ENCODE measurements around the gene PM20D1. TPM values are rescaled to one million over a fixed set of nuclear protein-coding genes. Genes with fewer than 3 reads are reported as not detected.

Gene PM20D1
- total RNA-seq, 6 experiments from 2014 or later: not detected

- Mint-ChIP-seq H3K27ac (no peak overlapping the region), H3K27me3 (ENCODE audit: insufficient read depth) (peaks cover 42% of the 10 kb centered on the region), H3K4me1 (ENCODE audit: low read depth) (peaks cover 8% of the 10 kb centered on the region; the same call in 1 of the 2 replicates), H3K36me3 (ENCODE audit: low read depth) (no peaks in the 10 kb centered on the region), H3K4me3 (no peak overlapping the region), H3K9me3 (no peaks in the 10 kb centered on the region)
- TF ChIP-seq CTCF (IDR thresholded peaks at IDR 0.05): no peak
- DNase-seq: no peak
These were observed 6.7 kb downstream of the PM20D1 start for GRCh38 chr1:205843036-205843859.

GRCh38 chr1:205842229-205842628, 7.7 kb downstream of the PM20D1 start:
- Mint-ChIP-seq H3K27me3 (ENCODE audit: insufficient read depth) (peaks cover 45% of the 10 kb centered on the region), H3K4me3 (no peak overlapping the region), H3K4me1 (ENCODE audit: low read depth) (peaks cover 18% of the 10 kb centered on the region; the same call in 1 of the 2 replicates), H3K9me3 (no peaks in the 10 kb centered on the region), H3K36me3 (ENCODE audit: low read depth) (no peaks in the 10 kb centered on the region), H3K27ac (no peak overlapping the region)
- DNase-seq: no peak
- TF ChIP-seq CTCF (IDR thresholded peaks at IDR 0.05): no peak

GRCh38 chr1:205840146-205840923, 9.6 kb downstream of the PM20D1 start:
- TF ChIP-seq CTCF (IDR thresholded peaks at IDR 0.05): no peak
- Mint-ChIP-seq H3K9me3 (no peaks in the 10 kb centered on the region), H3K4me1 (ENCODE audit: low read depth) (peaks cover 19% of the 10 kb centered on the region; the same call in 1 of the 2 replicates), H3K36me3 (ENCODE audit: low read depth) (no peaks in the 10 kb centered on the region), H3K27ac (no peak overlapping the region), H3K27me3 (ENCODE audit: insufficient read depth) (peaks cover 41% of the 10 kb centered on the region), H3K4me3 (no peak overlapping the region)
- DNase-seq: no peak

- Mint-ChIP-seq H3K9me3 (no peaks in the 10 kb centered on the region), H3K36me3 (ENCODE audit: low read depth) (no peaks in the 10 kb centered on the region), H3K27me3 (ENCODE audit: insufficient read depth) (peaks cover 31% of the 10 kb centered on the region), H3K4me3 (no peak overlapping the region), H3K27ac (no peak overlapping the region), H3K4me1 (ENCODE audit: low read depth) (peaks cover 19% of the 10 kb centered on the region; the same call in 1 of the 2 replicates)
- no peak for DNase-seq
- TF ChIP-seq CTCF (IDR thresholded peaks at IDR 0.05): no peak
These were observed 12.5 kb downstream of the PM20D1 start for GRCh38 chr1:205837382-205837970.

- peak; percentile 5 for DNase-seq
- no peak overlapping the region for H3K27ac Mint-ChIP-seq
- H3K4me1 Mint-ChIP-seq (ENCODE audit: low read depth): peaks cover 19% of the 10 kb centered on the region; the same call in 1 of the 2 replicates
- H3K4me3 Mint-ChIP-seq: no peak overlapping the region
- no peak for TF ChIP-seq CTCF (IDR thresholded peaks at IDR 0.05)
- H3K9me3 Mint-ChIP-seq: no peaks in the 10 kb centered on the region
- no peaks in the 10 kb centered on the region for H3K36me3 Mint-ChIP-seq (ENCODE audit: low read depth)
- peaks cover 26% of the 10 kb centered on the region for H3K27me3 Mint-ChIP-seq (ENCODE audit: insufficient read depth)
These were observed 15.2 kb downstream of the PM20D1 start for GRCh38 chr1:205834751-205835150.

Data from HFFc6 (cell line).